ENCODE measurements around the gene PLCB4. TPM values are rescaled to one million over a fixed set of nuclear protein-coding genes. Genes with fewer than 3 reads are reported as not detected.

The PLCB4 gene
- total and polyA plus RNA-seq, 2 donors (not counting 1 experiment from before 2014, with no cell fraction given) = 7.3 to 13.7 TPM

GRCh38 chr20:9392892-9393857 is 324.3 kb downstream of the PLCB4 start:
- H3K27me3 ChIP-seq (ENCODE audit: control insufficient read depth, insufficient read depth, low read length) = no peaks in the 10 kb centered on the region
- H3K9me3 ChIP-seq (ENCODE audit: control insufficient read depth, insufficient read depth, low read depth, low read length) = no peaks in the 10 kb centered on the region
- peak; percentile 61 to 81 for DNase-seq (ENCODE audit: low read depth in 2 of 2)
- TF ChIP-seq EZH2 (IDR thresholded peaks at IDR 0.05; ENCODE audit: low read length, missing control alignments) (no peak), CTCF (conservative IDR thresholded peaks at IDR 0.05 in 1 of 2, IDR thresholded peaks at IDR 0.05 in 1 of 2; ENCODE audit: low read depth in 1 of 2, low read length in 2 of 2) (peak; percentile 91 to 95)
- H3K36me3 ChIP-seq (ENCODE audit: control insufficient read depth, insufficient read depth, low read length) = no peaks in the 10 kb centered on the region
- H3K4me1 ChIP-seq (ENCODE audit: control insufficient read depth, extremely low read depth, insufficient read depth, low read length) = peaks cover 4% of the 10 kb centered on the region
- no peak overlapping the region for H3K4me2 ChIP-seq (ENCODE audit: extremely low read depth, insufficient read depth, low read length)
- H4K20me1 ChIP-seq (ENCODE audit: control insufficient read depth, extremely low read depth, insufficient read depth, low read length) = no peaks in the 10 kb centered on the region
- no peak overlapping the region for H2AFZ ChIP-seq (ENCODE audit: low read length)
- no peak overlapping the region for H3K9ac ChIP-seq (ENCODE audit: insufficient read depth, low read length)
- no peak overlapping the region for H3K27ac ChIP-seq (ENCODE audit: insufficient read depth, low read length)
- no peaks in the 10 kb centered on the region for H3K79me2 ChIP-seq (ENCODE audit: control insufficient read depth, insufficient read depth, low read length)
- H3K4me3 ChIP-seq (replicated peaks in 1 of 4; ENCODE audit: control extremely low read depth in 1 of 4, insufficient read depth in 1 of 4, low read depth in 3 of 4, low read length in 4 of 4) = no peak overlapping the region

GRCh38 chr20:9395971-9396370 is 327.1 kb downstream of the PLCB4 start:
- no peak for DNase-seq (ENCODE audit: low read depth in 2 of 2)
- Histone ChIP-seq H2AFZ (ENCODE audit: low read length) (no peak overlapping the region), H4K20me1 (ENCODE audit: control insufficient read depth, extremely low read depth, insufficient read depth, low read length) (no peaks in the 10 kb centered on the region), H3K4me2 (ENCODE audit: extremely low read depth, insufficient read depth, low read length) (no peak overlapping the region), H3K4me3 (replicated peaks in 1 of 4; ENCODE audit: control extremely low read depth in 1 of 4, insufficient read depth in 1 of 4, low read depth in 3 of 4, low read length in 4 of 4) (no peak overlapping the region), H3K27ac (ENCODE audit: insufficient read depth, low read length) (no peak overlapping the region), H3K4me1 (ENCODE audit: control insufficient read depth, extremely low read depth, insufficient read depth, low read length) (peaks cover 6% of the 10 kb centered on the region), H3K9ac (ENCODE audit: insufficient read depth, low read length) (no peak overlapping the region), H3K79me2 (ENCODE audit: control insufficient read depth, insufficient read depth, low read length) (no peaks in the 10 kb centered on the region), H3K9me3 (ENCODE audit: control insufficient read depth, insufficient read depth, low read depth, low read length) (no peaks in the 10 kb centered on the region), H3K36me3 (ENCODE audit: control insufficient read depth, insufficient read depth, low read length) (no peaks in the 10 kb centered on the region), H3K27me3 (ENCODE audit: control insufficient read depth, insufficient read depth, low read length) (no peaks in the 10 kb centered on the region)
- TF ChIP-seq EZH2 (IDR thresholded peaks at IDR 0.05; ENCODE audit: low read length, missing control alignments) = no peak
- no peak for TF ChIP-seq CTCF (conservative IDR thresholded peaks at IDR 0.05 in 1 of 2, IDR thresholded peaks at IDR 0.05 in 1 of 2; ENCODE audit: low read depth in 1 of 2, low read length in 2 of 2)

GRCh38 chr20:9397928-9398327 is 329.0 kb downstream of the PLCB4 start:
- Histone ChIP-seq H3K79me2 (ENCODE audit: control insufficient read depth, insufficient read depth, low read length) (no peaks in the 10 kb centered on the region), H3K9ac (ENCODE audit: insufficient read depth, low read length) (no peak overlapping the region), H3K4me2 (ENCODE audit: extremely low read depth, insufficient read depth, low read length) (no peak overlapping the region), H2AFZ (ENCODE audit: low read length) (no peak overlapping the region), H3K27ac (ENCODE audit: insufficient read depth, low read length) (no peak overlapping the region), H3K4me3 (replicated peaks in 1 of 4; ENCODE audit: control extremely low read depth in 1 of 4, insufficient read depth in 1 of 4, low read depth in 3 of 4, low read length in 4 of 4) (no peak overlapping the region), H3K9me3 (ENCODE audit: control insufficient read depth, insufficient read depth, low read depth, low read length) (no peaks in the 10 kb centered on the region), H3K27me3 (ENCODE audit: control insufficient read depth, insufficient read depth, low read length) (no peaks in the 10 kb centered on the region), H3K4me1 (ENCODE audit: control insufficient read depth, extremely low read depth, insufficient read depth, low read length) (peaks cover 5% of the 10 kb centered on the region), H3K36me3 (ENCODE audit: control insufficient read depth, insufficient read depth, low read length) (peaks cover 3% of the 10 kb centered on the region), H4K20me1 (ENCODE audit: control insufficient read depth, extremely low read depth, insufficient read depth, low read length) (no peaks in the 10 kb centered on the region)
- DNase-seq (ENCODE audit: low read depth in 2 of 2) = no peak
- no peak for TF ChIP-seq EZH2 (IDR thresholded peaks at IDR 0.05; ENCODE audit: low read length, missing control alignments)
- TF ChIP-seq CTCF (conservative IDR thresholded peaks at IDR 0.05 in 1 of 2, IDR thresholded peaks at IDR 0.05 in 1 of 2; ENCODE audit: low read depth in 1 of 2, low read length in 2 of 2) = no peak

Data from fibroblast of lung (primary cell).